Mesothelial cell of epicardium (in vitro differentiated cells): ENCODE data around the gene VGLL4. TPM values are rescaled to one million over a fixed set of nuclear protein-coding genes. Genes with fewer than 3 reads are reported as not detected.
"Not testable (repeated sequence)": the region's sequence is repeated elsewhere in the genome, so short reads cannot be mapped to it uniquely, and the experiment has no call there.

Source experiments
- DNase-seq, 2 experiments: peaks; one replicate each; pipeline ENCODE4 v3.0.0; 2021; ENCODE audit warnings: low spot score in 2 of 2; ENCODE audit not compliant: unreplicated experiment in 2 of 2
- H3K27ac Mint-ChIP-seq: 2 replicates; pipeline ENCODE4 v1.8.0; 2021; ENCODE audit warnings: mixed read lengths
- H3K27me3 Mint-ChIP-seq: 2 replicates; pipeline ENCODE4 v1.8.0; 2021; ENCODE audit warnings: low read depth, mixed read lengths
- H3K36me3 Mint-ChIP-seq: 2 replicates; pipeline ENCODE4 v1.8.0; 2021; ENCODE audit warnings: mixed read lengths
- H3K4me1 Mint-ChIP-seq: 2 replicates; pipeline ENCODE4 v1.8.0; 2021; ENCODE audit warnings: mixed read lengths
- H3K4me3 Mint-ChIP-seq: 2 replicates; pipeline ENCODE4 v1.8.0; 2021; ENCODE audit warnings: mild to moderate bottlenecking, moderate library complexity, mixed read lengths
- H3K9me3 Mint-ChIP-seq: 2 replicates; pipeline ENCODE4 v1.8.0; 2021; ENCODE audit warnings: mixed read lengths
- CTCF ChIP-seq: fragments of 200-600 bp; sonication (generic); IDR thresholded peaks from one replicate; pipeline ENCODE4 v1.5.0; 2021; ENCODE audit warnings: antibody characterized with exemption; ENCODE audit not compliant: unreplicated experiment
- total RNA-seq: library from RNA; stranded (reverse); gene quantifications from 3 replicates; pipeline ENCODE4 v1.2.1, GENCODE V29; 2021

The VGLL4 gene
- total RNA-seq, 1 donor from 2014 or later = 140 TPM

GRCh38 chr3:11578169-11578568 is 65.5 kb downstream of the VGLL4 start:
- Mint-ChIP-seq H3K36me3 (peaks cover 11% of the 10 kb centered on the region), H3K9me3 (no peaks in the 10 kb centered on the region), H3K27ac (no peak overlapping the region), H3K4me3 (no peak overlapping the region), H3K4me1 (peaks cover 61% of the 10 kb centered on the region), H3K27me3 (no peaks in the 10 kb centered on the region)
- no peak for DNase-seq
- no peak for TF ChIP-seq CTCF

- Mint-ChIP-seq H3K36me3 (peaks cover 13% of the 10 kb centered on the region), H3K27ac (peak overlapping the region; percentile 79), H3K4me3 (no peak overlapping the region), H3K27me3 (no peaks in the 10 kb centered on the region), H3K4me1 (peaks cover 44% of the 10 kb centered on the region), H3K9me3 (no peaks in the 10 kb centered on the region)
- no peak for TF ChIP-seq CTCF
- DNase-seq = no peak
Measured at GRCh38 chr3:11576453-11576852, 67.3 kb downstream of the VGLL4 start.

GRCh38 chr3:11575677-11576076 is 68.0 kb downstream of the VGLL4 start:
- Mint-ChIP-seq H3K27me3 (no peaks in the 10 kb centered on the region), H3K4me1 (peaks cover 39% of the 10 kb centered on the region), H3K36me3 (peaks cover 13% of the 10 kb centered on the region), H3K4me3 (no peak overlapping the region), H3K9me3 (no peaks in the 10 kb centered on the region), H3K27ac (peak overlapping the region; percentile 66)
- DNase-seq = no peak
- TF ChIP-seq CTCF = no peak

- Mint-ChIP-seq H3K4me3 (no peak overlapping the region), H3K4me1 (peaks cover 38% of the 10 kb centered on the region), H3K27me3 (no peaks in the 10 kb centered on the region), H3K27ac (peak overlapping the region; percentile 56), H3K9me3 (no peaks in the 10 kb centered on the region), H3K36me3 (peaks cover 11% of the 10 kb centered on the region)
- TF ChIP-seq CTCF = no peak
- no peak for DNase-seq
Measured at GRCh38 chr3:11574981-11575669, 68.6 kb downstream of the VGLL4 start.

- not testable (repeated sequence) for H3K4me3 Mint-ChIP-seq, H3K9me3 Mint-ChIP-seq, H3K36me3 Mint-ChIP-seq, H3K27me3 Mint-ChIP-seq, DNase-seq
- Mint-ChIP-seq H3K4me1 (peaks cover 23% of the 10 kb centered on the region), H3K27ac (peak overlapping the region; percentile 77)
Measured at GRCh38 chr3:11572660-11573059, 71.1 kb downstream of the VGLL4 start.

GRCh38 chr3:11570789-11571495 is 72.8 kb downstream of the VGLL4 start:
- peaks cover 12% of the 10 kb centered on the region for H3K36me3 Mint-ChIP-seq
- no peaks in the 10 kb centered on the region for H3K27me3 Mint-ChIP-seq
- TF ChIP-seq CTCF = no peak
- no peaks in the 10 kb centered on the region for H3K9me3 Mint-ChIP-seq
- H3K27ac Mint-ChIP-seq = peak overlapping the region; percentile 48
- no peak for DNase-seq
- H3K4me1 Mint-ChIP-seq = peaks cover 12% of the 10 kb centered on the region
- H3K4me3 Mint-ChIP-seq = no peak overlapping the region
